ENCODE results near the gene VIPR1.

DNA sequence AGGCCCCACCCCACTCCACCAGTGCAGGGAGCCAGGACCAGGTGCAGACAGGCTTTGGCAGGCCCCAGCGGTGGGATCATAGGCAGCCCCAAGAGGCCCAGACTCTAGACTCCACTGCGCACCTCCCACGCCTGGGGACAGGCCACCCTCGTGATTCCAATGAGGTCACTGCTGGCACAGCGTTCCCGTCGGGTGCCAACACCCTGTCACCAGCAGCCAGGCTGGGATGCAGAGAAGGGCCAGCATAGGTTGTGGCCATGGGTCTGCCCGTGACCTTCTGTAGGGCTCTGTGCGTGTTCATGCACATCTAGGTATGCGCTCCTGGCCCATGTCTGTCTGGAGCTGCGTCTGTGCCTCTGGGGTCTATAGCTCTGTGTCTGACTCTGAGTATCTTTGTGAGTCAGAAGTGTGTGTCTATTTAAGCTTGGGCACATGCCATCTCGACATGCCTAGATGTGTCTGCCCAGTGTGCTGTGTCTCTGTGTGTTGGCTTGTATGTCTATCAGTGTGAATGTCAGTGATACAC is 13.0 kb downstream of the VIPR1 start:
- TF ChIP-seq POLR2AphosphoS5 (IDR thresholded peaks at IDR 0.05; ENCODE audit: low read depth, low read length) (no peak), TAF1 (IDR thresholded peaks at IDR 0.05; ENCODE audit: borderline replicate concordance, insufficient read depth, low read length) (no peak), REST (IDR thresholded peaks at IDR 0.05; ENCODE audit: insufficient read depth in 1 of 2, low read depth in 2 of 2, low read length in 2 of 2) (no peak), SIN3A (IDR thresholded peaks at IDR 0.05; ENCODE audit: borderline replicate concordance, insufficient read depth, low read length) (no peak), FOXP2 (optimal IDR thresholded peaks at IDR 0.05; ENCODE audit: borderline replicate concordance, extremely low read depth, extremely low read length, insufficient read depth) (no peak)
